WERI-Rb-1 (cell line): ENCODE data around the gene ERFL.
A peak's percentile ranks its signal among the peaks of the same experiment; 100 is the strongest.

Source experiments
- DNase-seq: peaks from one replicate; pipeline ENCODE4 v3.0.0-alpha.2; 2020
- H3K27ac ChIP-seq: fragments of 250-450 bp; sonication (Bioruptor Pico); 2 replicates; pipeline ENCODE4 v1.5.1; 2020; ENCODE audit warnings: mild to moderate bottlenecking, moderate library complexity
- H3K27me3 ChIP-seq: fragments of 250-450 bp; sonication (Bioruptor Pico); 2 replicates; pipeline ENCODE4 v1.5.1; 2021; ENCODE audit warnings: mild to moderate bottlenecking, low read depth, moderate library complexity; ENCODE audit not compliant: insufficient read depth, severe bottlenecking
- H3K36me3 ChIP-seq: fragments of 250-450 bp; sonication (Bioruptor Pico); 2 replicates; pipeline ENCODE4 v1.5.1; 2020; ENCODE audit warnings: mild to moderate bottlenecking, moderate library complexity
- H3K4me3 ChIP-seq: 2 replicates; pipeline ENCODE4 v1.5.1; 2011; ENCODE audit warnings: low read depth, mild to moderate bottlenecking, control low read depth, low read length
- H3K9me3 ChIP-seq: fragments of 250-450 bp; sonication (Bioruptor Pico); 2 replicates; pipeline ENCODE4 v1.5.1; 2021; ENCODE audit warnings: mild to moderate bottlenecking, moderate library complexity; ENCODE audit not compliant: severe bottlenecking
- TF ChIP-seq, protein P1 (sequence below): IDR thresholded peaks from 2 replicates; pipeline ENCODE4 v1.5.1; 2011; ENCODE audit warnings: low read depth, mild to moderate bottlenecking, control low read depth, inconsistent platforms, low read length

Gene ERFL

DNA sequence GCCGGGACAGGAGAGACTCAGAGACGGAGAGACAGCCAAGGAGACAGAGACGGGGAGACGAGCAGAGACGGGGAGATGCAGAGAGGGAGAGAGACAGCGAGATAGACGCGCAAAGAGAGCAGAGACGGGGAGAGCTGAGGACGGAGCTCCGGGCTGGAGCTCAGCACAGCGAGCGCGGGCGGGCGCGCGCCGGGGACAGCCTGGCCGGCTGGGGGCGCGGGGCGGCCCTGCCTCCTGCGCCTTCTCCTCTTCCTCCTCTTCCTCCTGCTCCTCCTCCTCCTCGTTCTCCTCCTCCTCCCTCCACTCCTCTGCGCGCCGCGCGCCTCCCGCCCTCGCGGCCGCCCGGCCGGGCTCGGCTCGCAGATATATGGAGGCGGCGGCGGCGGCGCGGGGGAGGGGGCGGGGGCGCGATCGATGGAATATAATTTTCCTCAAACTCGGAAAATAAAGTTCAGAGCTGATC is at the start of gene ERFL:
TSS of gene ERFL (minus strand) at position 229 of the 463 bp plus-strand sequence. CDS start 15,530 bp downstream, outside the sequence.
- no peak for DNase-seq
- Histone ChIP-seq H3K4me3 (peak within 1 kb of the TSS; percentile 44), H3K27me3 (peaks cover 48% of the 10 kb centered on the region), H3K36me3 (no peaks in the 10 kb centered on the region), H3K9me3 (no peaks in the 10 kb centered on the region), H3K27ac (no peak within 1 kb of the TSS)
- TF ChIP-seq, protein P1, sequence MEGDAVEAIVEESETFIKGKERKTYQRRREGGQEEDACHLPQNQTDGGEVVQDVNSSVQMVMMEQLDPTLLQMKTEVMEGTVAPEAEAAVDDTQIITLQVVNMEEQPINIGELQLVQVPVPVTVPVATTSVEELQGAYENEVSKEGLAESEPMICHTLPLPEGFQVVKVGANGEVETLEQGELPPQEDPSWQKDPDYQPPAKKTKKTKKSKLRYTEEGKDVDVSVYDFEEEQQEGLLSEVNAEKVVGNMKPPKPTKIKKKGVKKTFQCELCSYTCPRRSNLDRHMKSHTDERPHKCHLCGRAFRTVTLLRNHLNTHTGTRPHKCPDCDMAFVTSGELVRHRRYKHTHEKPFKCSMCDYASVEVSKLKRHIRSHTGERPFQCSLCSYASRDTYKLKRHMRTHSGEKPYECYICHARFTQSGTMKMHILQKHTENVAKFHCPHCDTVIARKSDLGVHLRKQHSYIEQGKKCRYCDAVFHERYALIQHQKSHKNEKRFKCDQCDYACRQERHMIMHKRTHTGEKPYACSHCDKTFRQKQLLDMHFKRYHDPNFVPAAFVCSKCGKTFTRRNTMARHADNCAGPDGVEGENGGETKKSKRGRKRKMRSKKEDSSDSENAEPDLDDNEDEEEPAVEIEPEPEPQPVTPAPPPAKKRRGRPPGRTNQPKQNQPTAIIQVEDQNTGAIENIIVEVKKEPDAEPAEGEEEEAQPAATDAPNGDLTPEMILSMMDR, result no peak

DNA sequence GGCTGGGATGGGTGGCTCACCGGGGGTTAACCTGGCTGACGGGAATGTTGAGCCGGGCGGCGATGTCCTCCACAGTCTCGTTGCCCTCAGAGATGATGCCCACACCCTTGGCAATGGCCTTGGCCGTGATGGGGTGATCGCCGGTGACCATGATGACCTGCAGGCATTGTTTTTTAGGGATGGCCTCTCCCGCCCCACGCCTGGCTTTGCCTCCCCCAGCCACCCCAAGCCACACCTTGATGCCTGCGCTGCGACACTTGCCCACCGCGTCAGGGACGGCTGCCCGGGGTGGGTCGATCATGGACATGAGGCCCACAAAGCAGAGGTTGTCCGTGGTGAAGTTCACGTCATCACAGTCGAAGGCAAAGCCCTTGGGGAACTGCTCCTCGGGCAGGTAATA is 49.7 kb upstream of the ERFL start:
- Histone ChIP-seq H3K9me3 (no peaks in the 10 kb centered on the region), H3K27ac (no peak overlapping the region), H3K4me3 (no peak overlapping the region), H3K36me3 (peaks cover 97% of the 10 kb centered on the region), H3K27me3 (no peaks in the 10 kb centered on the region)
- no peak for DNase-seq
- TF ChIP-seq, protein P1, result no peak

DNA sequence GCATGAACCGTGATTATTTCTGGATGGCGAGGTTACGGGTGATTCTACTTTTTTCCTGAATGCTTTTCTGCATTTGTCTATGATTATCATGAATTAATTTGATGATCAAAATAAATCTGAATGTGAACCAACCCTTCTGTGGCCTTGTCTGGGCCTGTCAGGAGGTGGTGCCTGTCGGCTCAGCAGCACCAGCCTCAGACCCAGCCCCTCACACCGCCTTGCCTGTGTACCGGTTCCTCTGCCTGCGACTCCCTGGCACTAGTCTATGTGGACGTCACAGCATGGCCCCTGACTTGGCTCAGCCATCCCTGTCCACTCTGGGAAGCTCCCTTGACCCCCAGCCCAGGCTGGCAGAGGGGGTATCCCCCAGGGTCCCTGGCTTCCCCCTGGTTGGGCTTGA is 46.4 kb upstream of the ERFL start:
- H3K27ac ChIP-seq, result no peak overlapping the region; the same call in none of the 2 replicates
- peaks cover 92% of the 10 kb centered on the region for H3K36me3 ChIP-seq
- TF ChIP-seq, protein P1, result no peak
- no peaks in the 10 kb centered on the region for H3K27me3 ChIP-seq
- H3K9me3 ChIP-seq, result no peaks in the 10 kb centered on the region
- H3K4me3 ChIP-seq, result no peak overlapping the region
- no peak for DNase-seq

DNA sequence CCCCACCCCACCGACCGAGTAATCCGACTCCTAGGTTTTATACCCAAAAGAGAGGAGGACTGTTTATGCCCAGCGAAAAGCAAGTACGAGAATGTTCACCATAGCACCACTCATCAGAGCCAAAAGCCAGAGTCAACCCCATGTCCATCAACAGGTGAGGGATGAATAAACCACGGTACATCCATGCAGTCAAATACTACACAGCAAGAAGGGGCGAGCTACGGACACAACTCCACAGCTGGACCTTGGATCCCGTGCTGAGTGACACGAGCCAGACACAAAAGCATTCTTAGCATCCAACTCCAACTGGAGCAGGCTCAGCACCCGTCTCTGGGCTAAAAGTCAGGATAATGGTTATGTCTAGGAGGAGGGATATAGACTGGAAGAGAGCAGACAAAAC is 43.1 kb upstream of the ERFL start:
- DNase-seq, result no peak
- no peak overlapping the region for H3K4me3 ChIP-seq
- TF ChIP-seq, protein P1, result no peak
- H3K27me3 ChIP-seq, result no peaks in the 10 kb centered on the region
- no peaks in the 10 kb centered on the region for H3K9me3 ChIP-seq
- H3K36me3 ChIP-seq, result peaks cover 90% of the 10 kb centered on the region
- H3K27ac ChIP-seq, result no peak overlapping the region

DNA sequence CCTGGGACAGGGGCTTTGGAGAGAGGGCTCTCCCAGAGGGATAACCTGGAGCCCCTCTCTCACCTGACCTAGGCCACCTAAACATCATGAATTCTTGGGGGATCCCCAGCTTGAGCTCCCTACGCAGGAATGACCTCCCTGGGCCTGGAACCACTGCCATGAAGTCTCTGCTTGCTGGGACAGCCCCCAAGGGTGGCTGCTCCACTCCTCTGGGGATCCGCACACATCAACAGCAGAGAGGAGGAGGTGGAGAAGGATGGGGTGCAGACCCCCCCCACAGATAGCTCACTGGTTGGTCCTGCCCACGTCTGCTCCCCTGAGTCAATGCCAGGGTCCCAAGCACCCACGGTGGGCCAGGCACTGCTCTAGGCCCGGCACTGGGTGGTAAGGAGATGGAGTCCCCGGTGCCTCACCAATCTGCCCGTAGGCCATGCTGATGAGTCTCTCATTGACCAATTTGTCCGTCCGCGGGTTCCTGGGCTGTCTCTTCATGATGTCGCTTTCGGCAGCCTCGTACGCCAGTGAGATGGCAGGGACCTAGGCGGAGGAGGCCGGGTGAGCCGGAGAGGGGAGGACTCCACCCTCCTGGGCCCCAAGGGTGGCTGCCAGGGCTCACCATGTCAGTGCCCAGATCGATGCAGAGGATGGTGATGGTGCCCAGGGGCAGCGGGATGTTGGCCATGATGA is 41.7 kb upstream of the ERFL start:
- no peak overlapping the region for H3K4me3 ChIP-seq
- H3K36me3 ChIP-seq, result peaks cover 90% of the 10 kb centered on the region
- no peak overlapping the region for H3K27ac ChIP-seq
- no peak for DNase-seq
- H3K27me3 ChIP-seq, result no peaks in the 10 kb centered on the region
- no peaks in the 10 kb centered on the region for H3K9me3 ChIP-seq
- TF ChIP-seq, protein P1, result no peak
